ENCODE results near the gene CHST9.
A peak's percentile ranks its signal among the peaks of the same experiment; 100 is the strongest.

Gene CHST9

DNA sequence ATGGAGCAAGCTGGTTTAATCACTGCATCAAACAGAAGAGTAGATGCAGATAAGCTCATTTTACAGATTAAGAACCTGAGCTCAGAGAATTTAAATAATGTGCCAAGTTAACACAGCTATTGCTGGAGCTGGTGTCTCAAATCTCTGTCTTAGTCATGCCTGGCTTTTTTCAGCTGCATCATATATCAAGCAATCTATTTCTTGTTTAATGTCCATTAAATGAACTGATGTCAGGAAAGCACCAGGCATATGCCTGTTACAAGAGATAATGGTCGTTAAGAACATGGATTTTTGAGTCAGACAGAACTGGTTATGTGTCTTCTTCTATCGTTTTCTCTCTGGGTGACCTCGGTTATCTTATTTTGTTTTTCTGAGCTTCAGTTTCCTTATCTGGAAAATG, 259.8 kb downstream of the CHST9 start:
- no peak for DNase-seq

DNA sequence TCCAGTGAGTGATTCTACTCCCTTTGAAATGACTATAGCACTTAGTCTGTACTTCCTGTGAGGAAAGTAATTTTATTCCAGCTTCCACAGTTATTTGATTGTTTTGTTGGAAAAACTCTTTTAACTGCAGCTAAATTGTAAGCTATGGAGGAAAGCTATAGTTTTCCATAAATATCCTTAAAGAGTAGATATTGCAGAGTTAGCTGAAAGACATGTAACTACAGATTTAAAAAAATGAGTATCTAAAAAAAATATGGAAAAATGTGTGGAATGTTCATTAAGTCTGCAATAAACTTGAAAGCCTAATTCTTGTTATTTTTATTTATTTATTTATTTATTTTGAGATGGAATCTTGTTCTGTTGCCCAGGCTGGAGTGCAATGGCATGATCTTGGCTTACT, 262.8 kb downstream of the CHST9 start:
- no peak for DNase-seq

DNA sequence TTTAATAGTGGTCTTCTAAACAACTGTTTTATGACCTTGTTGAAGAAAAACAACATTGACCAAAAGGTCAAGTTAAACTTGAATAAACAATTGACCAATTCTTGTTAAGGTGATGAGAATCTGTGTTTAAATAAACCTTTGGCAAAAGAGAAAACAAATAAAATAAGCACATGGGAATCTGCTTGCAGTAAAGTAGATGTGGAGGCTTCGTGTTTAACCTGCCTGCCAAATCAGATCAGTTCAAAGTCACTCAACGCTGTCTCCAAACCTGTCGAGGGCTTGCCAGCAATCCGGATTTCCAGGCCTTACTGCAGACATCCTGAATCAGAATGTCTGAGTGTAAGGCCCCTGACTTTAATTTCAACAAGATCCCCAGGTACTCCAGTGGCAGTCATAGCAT, 264.5 kb downstream of the CHST9 start:
- DNase-seq = no peak

GRCh38 chr18:26919627-26920026, 265.5 kb downstream of the CHST9 start:
- no peak for DNase-seq

DNA sequence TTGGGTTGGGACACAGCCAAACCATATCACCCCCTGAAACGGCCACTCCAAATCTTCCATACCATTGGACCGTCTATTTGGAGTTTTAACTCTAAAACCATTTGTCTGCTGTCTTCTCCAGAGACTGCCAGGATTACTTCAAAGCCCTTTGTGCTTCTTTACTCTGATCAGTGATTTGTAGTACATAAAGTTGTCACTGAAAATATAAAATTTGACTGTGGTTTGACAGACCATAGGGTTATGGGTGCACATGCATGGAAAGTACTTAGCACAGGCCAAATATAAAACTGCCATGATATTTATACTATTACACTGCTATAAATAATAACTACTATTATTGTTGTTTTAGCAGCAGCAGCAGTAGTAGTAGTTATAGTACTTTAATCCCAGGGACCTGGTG, 265.9 kb downstream of the CHST9 start:
- no peak for DNase-seq

- no peak for DNase-seq
Observed at GRCh38 chr18:26911840-26912239, 273.3 kb downstream of the CHST9 start.

DNA sequence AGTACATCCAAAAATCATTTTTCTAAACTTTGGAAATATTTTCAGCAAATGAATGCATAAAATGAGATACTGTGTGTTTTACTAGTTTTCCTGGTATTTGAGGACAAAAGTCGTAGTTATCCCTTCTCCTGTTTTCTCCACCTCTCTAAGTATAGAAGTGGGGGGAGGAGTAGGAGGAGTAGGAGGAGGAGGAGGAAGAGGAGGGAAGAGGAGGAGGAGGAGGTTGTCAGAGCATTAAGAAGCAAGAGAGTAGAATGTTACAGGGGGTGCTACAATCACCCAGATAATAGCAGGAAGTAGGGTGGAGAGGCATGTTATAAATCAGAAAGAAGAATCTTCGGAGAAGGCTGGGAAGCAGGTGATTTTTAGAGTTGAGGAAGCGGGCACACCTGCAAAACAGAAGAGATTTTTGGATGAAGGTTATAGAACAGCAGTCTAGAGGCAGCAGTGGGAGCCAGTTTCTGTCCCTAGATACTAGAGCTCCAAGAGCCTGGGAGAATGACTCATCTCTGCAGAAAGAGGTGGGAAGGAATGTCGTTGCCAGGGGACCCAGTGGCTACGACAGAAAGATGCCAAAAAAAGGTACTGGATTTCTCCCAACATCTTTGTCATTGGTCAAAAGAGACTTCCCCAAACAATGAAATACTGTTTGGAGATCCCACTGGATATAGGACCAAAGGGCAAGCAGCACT, 275.4 kb downstream of the CHST9 start:
- DNase-seq = no peak

- DNase-seq = no peak
Observed at GRCh38 chr18:26908906-26909305, 276.2 kb downstream of the CHST9 start.

DNA sequence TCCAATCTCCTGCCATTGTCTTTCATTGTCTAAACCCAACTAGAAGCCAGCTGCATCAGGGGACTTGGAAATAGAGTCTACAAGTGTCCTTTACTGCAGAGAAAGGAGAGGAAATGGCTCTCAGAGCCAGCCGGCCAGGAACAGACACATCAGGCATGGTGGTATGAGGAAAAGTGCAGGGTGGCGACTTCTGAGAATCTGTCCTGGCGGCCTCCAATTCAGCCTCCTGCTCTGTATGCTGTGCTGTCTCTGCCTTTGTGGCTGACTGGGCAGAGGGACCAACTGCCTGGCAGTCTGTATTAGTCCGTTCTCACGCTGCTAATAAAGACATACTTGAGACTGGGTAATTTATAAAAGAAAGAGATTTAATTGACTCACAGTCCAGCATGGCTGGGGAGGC, 282.8 kb downstream of the CHST9 start:
- DNase-seq = no peak

GRCh38 chr18:26901020-26901419, 284.1 kb downstream of the CHST9 start:
- no peak for DNase-seq

- no peak for DNase-seq
Observed at GRCh38 chr18:26894426-26894825, 290.7 kb downstream of the CHST9 start.

DNA sequence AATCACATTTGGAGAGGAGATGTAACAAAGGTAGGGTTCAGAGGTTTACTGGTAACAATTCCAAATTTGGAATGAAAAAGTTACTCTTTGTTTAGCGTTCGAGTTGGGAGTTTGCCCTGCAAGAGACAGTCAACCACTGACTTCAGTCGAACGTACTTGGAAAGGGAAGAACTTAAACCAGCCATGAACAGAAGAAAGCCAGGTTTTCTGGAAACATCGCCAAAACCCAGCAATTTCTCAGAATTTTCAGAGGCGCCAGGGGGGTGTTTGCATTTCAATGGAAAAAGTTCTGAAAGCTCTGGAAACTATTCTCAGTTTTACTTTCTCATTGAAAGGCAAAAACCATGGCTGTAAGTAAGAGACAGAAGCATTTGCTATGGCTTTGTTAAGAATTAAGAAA, 291.1 kb downstream of the CHST9 start:
- DNase-seq = no peak

- no peak for DNase-seq
Observed at GRCh38 chr18:26888259-26888658, 296.8 kb downstream of the CHST9 start.

- DNase-seq = peak in 1 of 2 experiments; percentile 4
Observed at GRCh38 chr18:26875040-26875654, 310.0 kb downstream of the CHST9 start.

- DNase-seq = no peak
Observed at GRCh38 chr18:26874283-26874682, 310.8 kb downstream of the CHST9 start.

DNA sequence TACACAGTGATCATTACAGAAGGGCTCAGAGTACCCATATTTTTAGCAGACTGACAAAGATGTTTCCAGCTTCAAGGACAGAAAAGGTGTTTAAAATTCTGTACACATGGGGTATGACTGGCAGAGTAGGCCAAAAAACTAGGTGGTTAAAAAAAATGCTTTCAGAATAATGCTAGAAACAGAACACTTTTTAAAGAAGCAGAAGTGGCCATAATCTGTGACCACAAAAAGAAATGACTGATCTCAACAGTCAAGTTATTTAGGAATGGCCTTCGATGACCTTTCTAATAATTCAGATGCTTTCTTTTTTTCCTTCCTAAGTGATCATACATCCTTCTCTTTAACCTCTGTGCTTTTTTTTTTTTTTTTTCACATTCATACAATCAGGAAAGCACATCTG, 315.5 kb downstream of the CHST9 start:
- peak in 1 of 2 experiments; percentile 1 for DNase-seq

- no peak for DNase-seq
Observed at GRCh38 chr18:26868968-26869586, 316.0 kb downstream of the CHST9 start.

- DNase-seq = no peak
Observed at GRCh38 chr18:26867471-26867870, 317.6 kb downstream of the CHST9 start.

DNA sequence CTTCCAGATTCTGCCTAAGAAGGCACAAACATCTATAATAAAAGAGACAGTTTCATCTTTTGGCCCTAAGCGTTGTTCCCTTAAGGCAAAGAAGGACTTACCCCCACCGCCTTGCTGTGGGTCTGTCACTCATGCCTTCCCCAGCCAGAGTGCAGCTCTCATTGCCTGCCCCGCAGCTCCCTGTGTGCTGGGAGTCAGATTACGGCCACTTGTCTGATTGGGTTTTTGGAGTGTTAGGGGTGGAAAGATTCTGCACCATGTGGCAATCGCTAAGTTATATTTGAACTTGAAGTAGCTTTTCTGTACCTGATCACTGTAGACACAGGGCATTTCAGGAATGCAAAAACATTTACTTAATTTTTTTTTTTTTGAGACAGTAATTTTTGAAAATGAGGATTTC, 319.6 kb downstream of the CHST9 start, which contains the start of gene AQP4:
Gene AQP4 (minus strand): TSS at position 151 of the 400 bp plus-strand sequence. CDS start 18 bp downstream, at position 133.
- DNase-seq = no peak

DNA sequence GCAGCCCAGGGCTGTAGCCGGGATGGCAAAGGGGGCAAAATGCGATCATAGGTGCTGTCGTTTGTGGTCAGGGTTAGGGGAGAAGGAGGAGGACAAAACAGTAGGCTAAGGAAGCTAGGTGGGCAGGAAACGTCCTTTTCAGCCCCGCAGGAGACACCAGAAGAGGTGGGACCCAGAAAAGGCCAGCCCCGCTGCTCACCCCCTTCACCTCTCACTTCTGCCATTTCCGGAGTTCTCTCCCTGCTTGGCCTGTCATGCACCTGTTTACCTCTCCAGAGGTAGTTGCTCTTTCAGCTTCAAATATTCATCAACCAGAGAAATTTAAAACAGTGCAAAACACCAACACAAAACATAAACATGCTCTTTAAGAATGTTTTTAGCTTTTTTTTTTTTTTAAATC, 320.4 kb downstream of the CHST9 start:
- DNase-seq = no peak

GRCh38 chr18:26863921-26864497, 321.1 kb downstream of the CHST9 start:
- no peak for DNase-seq

GRCh38 chr18:26863122-26863879, 321.8 kb downstream of the CHST9 start:
- no peak for DNase-seq

- DNase-seq = no peak
Observed at GRCh38 chr18:26862084-26862483, 323.0 kb downstream of the CHST9 start.
